Panc1 (cell line): ENCODE measurements around the gene CDH13. TPM values are rescaled to one million over a fixed set of nuclear protein-coding genes. Genes with fewer than 3 reads are reported as not detected.

Source experiments
- ATAC-seq: fragments of 200-7000 bp; cut with Tn5 transposase; 2 replicates; pipeline ENCODE4 v1.9.1; 2020; ENCODE audit warnings: mild to moderate bottlenecking, moderate library complexity
- BruUV-seq: library from RNA; stranded (reverse); fragments of 400-500 nt; replicated peaks from 2 replicates; lab custom pipeline; 2021; lab: Mats Ljungman, UMichigan
- CTCF ChIA-PET: fragments of 300-600 bp; sonication (Branson Sonifier 250); formaldehyde crosslinking; loops from one replicate; lab custom pipeline; 2022; ENCODE audit warnings: antibody characterized with exemption; lab: Charles Lee
- POLR2A ChIA-PET: fragments of 300-600 bp; sonication (Branson Sonifier 250); formaldehyde crosslinking; loops from one replicate; lab custom pipeline; 2022; ENCODE audit warnings: antibody characterized with exemption; lab: Charles Lee
- DNase-seq: peaks from one replicate; pipeline ENCODE4 v3.0.0-alpha.2; 2010; ENCODE audit warnings: low read depth, low spot score
- H3K27ac ChIP-seq: 2 replicates; pipeline ENCODE4 v1.5.1; 2011; ENCODE audit warnings: mild to moderate bottlenecking, low read length, inconsistent platforms
- H3K27me3 ChIP-seq: fragments of 200-500 bp; sonication (Bioruptor generic); 2 replicates; pipeline ENCODE4 v1.6.0; 2014; ENCODE audit warnings: low read length, inconsistent platforms; ENCODE audit not compliant: control insufficient read depth, insufficient read depth
- H3K36me3 ChIP-seq: fragments of 200-500 bp; sonication (Bioruptor generic); 2 replicates; pipeline ENCODE4 v1.5.1; 2014; ENCODE audit warnings: inconsistent platforms, mild to moderate bottlenecking, low read length, moderate library complexity; ENCODE audit not compliant: control insufficient read depth, insufficient read depth
- H3K4me1 ChIP-seq: 2 replicates; pipeline ENCODE4 v1.5.1; 2011; ENCODE audit warnings: inconsistent platforms, mild to moderate bottlenecking, low read length, moderate library complexity; ENCODE audit not compliant: control insufficient read depth, insufficient read depth
- H3K4me3 ChIP-seq, 2 experiments: 2 replicates each; pipeline ENCODE4 v1.5.1; 2011 to 2012; ENCODE audit warnings: low read depth in 2 of 2, low read length in 2 of 2, mild to moderate bottlenecking in 2 of 2, inconsistent platforms in 1 of 2, moderate library complexity in 1 of 2
- H3K9me3 ChIP-seq: fragments of 200-500 bp; sonication (Bioruptor generic); 2 replicates; pipeline ENCODE4 v1.5.1; 2014; ENCODE audit warnings: low read depth, mild to moderate bottlenecking, inconsistent platforms, low read length, moderate library complexity; ENCODE audit not compliant: control insufficient read depth, insufficient read depth
- CTCF ChIP-seq: fragments of 450-650 bp; IDR thresholded peaks from 2 replicates; pipeline ENCODE4 v1.5.1; 2017; ENCODE audit warnings: mild to moderate bottlenecking
- POLR2AphosphoS5 ChIP-seq: IDR thresholded peaks from 2 replicates; pipeline ENCODE4 v1.6.1; 2012; ENCODE audit warnings: mild to moderate bottlenecking, low read depth, low read length, moderate library complexity
- REST ChIP-seq, 2 experiments: IDR thresholded peaks; 2 replicates each; pipeline ENCODE4 v1.6.1; 2011 to 2012; ENCODE audit warnings: low read depth in 2 of 2, control low read depth in 1 of 2, low read length in 1 of 2, mild to moderate bottlenecking in 1 of 2, moderate library complexity in 1 of 2; ENCODE audit not compliant: insufficient read depth in 1 of 2
- SIN3A ChIP-seq: IDR thresholded peaks from 2 replicates; pipeline ENCODE4 v1.6.1; 2012; ENCODE audit warnings: low read depth, mild to moderate bottlenecking, low read length, moderate library complexity, borderline replicate concordance; ENCODE audit not compliant: insufficient read depth
- TCF7L2 ChIP-seq: IDR thresholded peaks from 2 replicates; pipeline ENCODE4 v1.6.1; 2011; ENCODE audit warnings: mild to moderate bottlenecking, low read depth, low read length, inconsistent platforms
- in situ Hi-C: cut with HindIII; loops from 2 replicates; pipeline ENCODE4 v1.10.0; 2016; ENCODE audit warnings: low sequenced_read_pairs, low pct_unique_long_range_greater_than_20kb
- intact Hi-C: fragments of 100-400 bp; cut with micrococcal nuclease; formaldehyde crosslinking; loops from one replicate; pipeline ENCODE4 v1.10.0; 2022; ENCODE audit not compliant: unreplicated experiment
- total RNA-seq: library from RNA; stranded (reverse); gene quantifications from one replicate; pipeline ENCODE4 v1.2.1, GENCODE V29; 2021; ENCODE audit not compliant: unreplicated experiment

Gene CDH13
- total RNA-seq, 1 experiment from 2014 or later: not detected

- BruUV-seq: no TSS peak
- POLR2A ChIA-PET: no interaction called here
Measured at GRCh38 chr16:83443972-83444371, 817.2 kb downstream of the CDH13 start.

GRCh38 chr16:83447560-83447959 is 820.8 kb downstream of the CDH13 start:
- H3K9me3 ChIP-seq: no peaks in the 10 kb centered on the region
- POLR2A ChIA-PET: no interaction called here
- CTCF ChIA-PET: no interaction called here
- H3K4me3 ChIP-seq: no peak overlapping the region
- TF ChIP-seq POLR2AphosphoS5: no peak
- TF ChIP-seq SIN3A: no peak
- no peak for TF ChIP-seq CTCF
- no peak for TF ChIP-seq TCF7L2
- TF ChIP-seq REST (IDR thresholded peaks at IDR 0.05; ENCODE audit: insufficient read depth in 1 of 2, low read depth in 2 of 2, low read length in 1 of 2): no peak
- BruUV-seq: no TSS peak
- no peaks in the 10 kb centered on the region for H3K4me1 ChIP-seq
- no peaks in the 10 kb centered on the region for H3K36me3 ChIP-seq
- no peak for ATAC-seq
- no peak overlapping the region for H3K27ac ChIP-seq
- no peak for DNase-seq
- in situ Hi-C loops: no loop called here
- H3K27me3 ChIP-seq: no peaks in the 10 kb centered on the region; the same call in 1 of the 2 replicates
- intact Hi-C loops: no loop called here

More at GRCh38 chr16:83443972-83444371, 817.2 kb downstream of the CDH13 start:
- TF ChIP-seq POLR2AphosphoS5: no peak
- no peak for TF ChIP-seq SIN3A
- TF ChIP-seq REST (IDR thresholded peaks at IDR 0.05; ENCODE audit: insufficient read depth in 1 of 2, low read depth in 2 of 2, low read length in 1 of 2): no peak
- TF ChIP-seq CTCF: no peak
- TF ChIP-seq TCF7L2: no peak
- Histone ChIP-seq H3K9me3 (no peaks in the 10 kb centered on the region), H3K4me3 (no peak overlapping the region), H3K4me1 (no peaks in the 10 kb centered on the region), H3K27ac (no peak overlapping the region), H3K27me3 (no peaks in the 10 kb centered on the region; the same call in 1 of the 2 replicates), H3K36me3 (no peaks in the 10 kb centered on the region; the same call in 1 of the 2 replicates)
- intact Hi-C loops (no loop called here), in situ Hi-C loops (no loop called here)
- ATAC-seq (no peak), DNase-seq (no peak)
- CTCF ChIA-PET: no interaction called here
